ENCODE measurements around the gene DISC1.

DISC1 gene

GRCh38 chr1:231674575-231674974 lies 48.0 kb downstream of the DISC1 start:
- DNase-seq: no peak

GRCh38 chr1:231676487-231676886 lies 49.9 kb downstream of the DISC1 start:
- DNase-seq: no peak

- no peak for DNase-seq
These were observed 50.9 kb downstream of the DISC1 start for GRCh38 chr1:231677442-231677841.

GRCh38 chr1:231678011-231678432 lies 51.4 kb downstream of the DISC1 start:
- DNase-seq: no peak

DNA sequence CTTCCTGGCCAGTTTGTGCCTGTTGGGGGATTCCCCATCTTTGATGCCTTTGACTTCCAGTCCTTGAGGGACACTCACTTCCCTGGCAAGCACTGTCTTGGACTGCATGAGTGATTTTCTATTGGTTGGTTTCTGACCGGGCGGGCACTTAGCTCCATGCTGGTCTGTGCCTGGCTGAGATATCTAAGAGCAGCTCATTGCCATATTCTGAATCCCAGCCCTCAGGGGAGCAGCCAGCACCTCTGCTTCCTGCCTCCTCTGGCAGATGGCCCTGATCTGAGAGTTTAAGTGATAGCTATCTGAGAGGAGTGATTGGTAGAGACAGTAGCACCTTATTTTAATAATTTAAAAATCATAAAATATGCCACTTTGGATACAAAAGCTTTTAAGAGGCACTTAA lies 52.5 kb downstream of the DISC1 start:
- peak; percentile 12 to 58 (median 20) for DNase-seq

DNA sequence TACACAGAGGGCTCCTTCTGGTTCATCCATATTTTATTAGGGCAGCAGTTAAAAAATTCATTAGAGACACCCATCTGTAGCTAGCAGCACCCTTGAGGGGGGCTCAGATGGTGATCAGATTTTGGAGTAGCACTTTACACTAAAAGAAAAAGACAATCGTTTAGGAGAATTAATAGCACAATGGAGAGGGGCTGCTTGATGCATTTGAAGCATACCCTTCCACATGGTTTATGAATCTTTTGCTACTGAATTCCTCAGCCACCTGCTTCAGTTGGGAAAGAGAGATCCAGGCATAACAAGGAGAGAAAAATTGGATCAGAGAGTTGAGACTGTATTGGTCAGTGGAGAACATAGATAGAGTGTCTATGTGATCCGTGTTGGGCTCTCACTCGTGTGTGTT lies 54.4 kb downstream of the DISC1 start:
- DNase-seq: peak in 1 of 3 experiments; percentile 12

DNA sequence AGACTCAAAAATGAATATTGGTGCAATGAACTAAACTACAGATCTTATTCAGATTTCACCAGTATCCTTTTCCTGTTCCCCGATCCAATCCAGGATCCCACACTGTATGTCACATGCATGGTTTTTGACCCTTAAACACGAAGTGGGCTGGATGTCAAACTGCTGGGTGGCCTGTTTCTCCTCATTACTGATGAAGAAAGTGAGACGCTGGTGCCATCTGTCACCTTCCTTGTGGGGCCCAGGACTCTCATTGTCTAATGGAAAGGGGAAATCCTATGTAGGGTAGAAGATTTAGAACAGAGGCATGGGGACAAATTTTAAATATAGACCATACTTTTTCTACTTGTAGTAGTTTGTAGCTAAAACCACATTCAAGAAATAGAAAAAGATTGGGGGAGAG lies 56.2 kb downstream of the DISC1 start:
- DNase-seq: no peak

- peak; percentile 49 to 98 (median 90) for DNase-seq
These were observed 57.0 kb downstream of the DISC1 start for GRCh38 chr1:231683439-231684165.

DNA sequence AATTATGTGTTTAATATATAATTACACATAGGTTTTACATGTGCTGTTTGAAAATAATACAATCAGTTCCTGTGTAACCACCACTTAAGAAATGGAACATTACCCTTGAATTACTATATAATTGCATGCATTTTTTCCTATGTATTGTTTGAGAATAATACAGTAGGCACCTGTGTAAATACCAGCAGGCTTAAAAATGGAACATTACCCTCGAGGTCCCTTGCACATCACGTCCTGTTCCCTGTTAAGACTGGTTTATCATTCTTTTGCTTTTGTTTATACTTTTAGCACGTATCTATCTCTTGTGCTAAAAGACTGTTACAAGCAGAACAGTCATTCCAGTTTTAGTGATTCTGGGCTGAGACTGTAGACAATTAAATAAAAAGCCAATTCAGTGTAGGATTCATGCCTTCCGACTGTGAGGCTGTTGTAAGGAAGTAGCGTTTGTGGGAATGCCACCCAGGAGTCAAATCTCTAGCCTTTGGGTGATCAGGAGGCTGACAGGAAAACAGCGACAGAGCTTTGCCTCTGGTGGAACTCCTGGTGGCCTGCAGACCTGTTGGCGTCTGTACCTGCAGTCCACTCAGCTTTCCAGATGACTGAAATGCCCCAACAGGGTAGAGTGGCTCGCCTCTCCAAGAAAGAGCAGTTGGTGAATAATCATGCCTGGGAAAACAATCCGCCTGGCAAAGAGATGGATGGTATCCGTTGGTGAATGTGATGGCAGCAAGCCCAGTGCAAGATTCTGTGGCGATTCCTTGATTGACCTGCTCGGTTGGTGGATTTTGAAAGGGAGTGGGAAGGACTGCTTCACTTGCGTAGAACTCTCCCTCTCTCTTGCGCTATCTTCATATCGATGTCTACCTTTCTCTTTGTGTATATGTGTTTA lies 58.0 kb downstream of the DISC1 start:
- DNase-seq: peak; percentile 69 to 99 (median 85)

DNA sequence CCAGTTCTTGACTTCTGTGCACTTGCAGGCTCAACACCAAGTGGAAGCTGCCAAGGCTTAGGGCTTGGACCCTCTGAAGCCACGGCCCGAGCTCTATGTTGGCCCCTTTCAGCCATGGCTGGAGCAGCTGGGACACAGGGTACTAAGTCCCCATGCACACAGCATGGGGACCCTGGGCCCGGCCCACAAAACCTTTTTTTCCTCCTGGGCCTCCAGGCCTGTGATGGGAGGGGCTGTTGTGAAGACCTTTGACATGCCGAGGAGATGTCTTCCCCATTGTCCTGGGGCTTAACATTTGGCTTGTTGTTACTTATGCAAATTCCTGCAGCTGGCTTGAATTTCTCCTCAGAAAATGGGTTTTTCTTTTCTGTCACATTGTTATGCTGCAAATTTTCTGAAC lies 59.8 kb downstream of the DISC1 start:
- DNase-seq: no peak

DNA sequence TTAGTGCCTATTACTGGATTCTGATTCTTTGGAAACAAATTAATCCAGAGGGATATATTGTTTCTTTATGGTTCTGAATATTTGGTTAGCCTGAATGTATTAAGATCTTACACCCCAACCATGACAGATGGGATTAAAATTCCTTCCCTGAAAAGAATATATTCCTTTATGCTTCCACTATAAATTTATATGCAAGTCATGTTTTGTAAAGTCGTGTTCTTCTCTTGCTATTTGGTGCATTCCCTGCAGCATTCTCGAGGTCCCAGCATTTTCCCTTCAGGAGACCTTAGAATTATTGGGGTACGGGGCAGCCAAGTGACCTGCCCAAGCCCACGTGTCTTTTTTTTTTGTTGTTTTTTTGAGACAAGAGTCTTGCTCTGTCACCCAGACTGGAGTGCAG lies 62.4 kb downstream of the DISC1 start:
- no peak for DNase-seq

DNA sequence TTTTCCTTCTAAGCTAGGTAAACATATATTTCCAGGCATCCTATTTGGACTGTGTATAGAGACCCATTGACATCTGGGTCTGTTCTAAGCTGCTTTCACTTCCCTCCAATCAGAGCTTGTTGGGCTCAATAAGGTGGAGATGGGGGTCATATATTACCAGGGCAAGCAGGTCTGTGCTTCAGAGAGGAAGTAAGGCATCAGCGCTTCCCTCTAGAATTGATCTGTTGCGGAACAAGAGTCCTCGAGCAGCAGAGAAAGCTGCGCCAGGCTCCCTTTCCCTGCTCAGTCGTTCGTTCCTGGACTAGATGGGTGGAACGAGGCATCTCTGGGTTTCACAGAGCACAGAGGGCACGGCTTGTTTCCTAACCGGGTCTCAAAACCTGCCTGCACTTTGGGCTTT lies 63.5 kb downstream of the DISC1 start:
- DNase-seq: peak in 2 of 3 experiments; percentile 43 to 50

DNA sequence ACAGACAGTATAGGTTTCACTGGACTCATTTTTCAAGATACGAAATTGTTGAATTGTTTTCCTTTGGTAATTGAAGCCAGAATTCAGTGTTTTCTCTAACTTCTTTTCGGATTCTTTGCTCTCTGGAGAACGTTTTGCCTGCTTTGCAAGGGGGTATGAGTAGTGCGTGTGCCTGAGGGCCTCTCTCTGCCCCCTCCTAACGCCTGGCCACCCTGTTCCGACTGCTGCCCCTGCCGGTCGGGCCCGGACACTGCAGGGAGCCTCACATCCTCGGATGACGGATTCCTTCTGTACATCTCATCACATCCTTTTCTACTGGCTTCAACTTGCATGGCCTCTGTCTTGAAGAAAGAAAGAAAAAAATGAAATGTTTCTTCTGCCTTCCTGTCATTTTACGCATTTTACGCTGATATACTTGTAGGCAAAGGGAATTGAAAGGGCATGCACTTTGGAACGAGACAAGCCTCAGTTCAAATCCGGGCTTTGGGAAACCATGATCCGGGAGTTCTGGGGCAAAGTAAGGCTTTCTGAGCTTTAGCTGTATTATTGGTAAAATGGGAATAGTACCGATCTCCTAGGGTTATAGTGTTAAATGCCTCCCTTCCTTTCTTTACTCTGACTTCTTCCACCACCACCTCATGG lies 65.1 kb downstream of the DISC1 start:
- DNase-seq: no peak

DNA sequence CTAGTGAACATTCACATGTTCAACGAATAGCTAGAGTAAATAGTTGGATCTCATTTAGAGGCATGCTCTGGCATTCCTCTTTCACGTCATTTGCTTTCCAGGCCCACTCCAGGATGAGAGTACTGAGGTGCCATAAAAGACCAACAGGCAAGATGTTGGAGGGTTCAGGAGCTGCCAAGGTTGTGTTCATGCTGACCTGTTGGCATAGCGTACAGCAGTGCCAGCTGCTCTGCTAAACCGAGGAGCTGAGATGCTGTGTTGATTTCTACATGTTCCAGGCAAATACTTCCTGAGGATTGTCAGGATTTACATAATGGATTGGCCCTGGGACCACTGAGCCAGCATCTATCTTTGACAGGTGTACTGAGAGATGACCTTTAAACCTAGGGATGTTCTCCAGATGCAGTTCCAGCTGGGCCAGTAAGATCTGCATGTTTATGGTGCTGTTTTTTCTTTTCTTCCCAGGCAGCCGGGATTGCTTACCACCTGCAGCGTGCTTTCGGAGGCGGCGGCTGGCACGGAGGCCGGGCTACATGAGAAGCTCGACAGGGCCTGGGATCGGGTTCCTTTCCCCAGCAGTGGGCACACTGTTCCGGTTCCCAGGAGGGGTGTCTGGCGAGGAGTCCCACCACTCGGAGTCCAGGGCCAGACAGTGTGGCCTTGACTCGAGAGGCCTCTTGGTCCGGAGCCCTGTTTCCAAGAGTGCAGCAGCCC lies 66.9 kb downstream of the DISC1 start:
- DNase-seq: no peak

DNA sequence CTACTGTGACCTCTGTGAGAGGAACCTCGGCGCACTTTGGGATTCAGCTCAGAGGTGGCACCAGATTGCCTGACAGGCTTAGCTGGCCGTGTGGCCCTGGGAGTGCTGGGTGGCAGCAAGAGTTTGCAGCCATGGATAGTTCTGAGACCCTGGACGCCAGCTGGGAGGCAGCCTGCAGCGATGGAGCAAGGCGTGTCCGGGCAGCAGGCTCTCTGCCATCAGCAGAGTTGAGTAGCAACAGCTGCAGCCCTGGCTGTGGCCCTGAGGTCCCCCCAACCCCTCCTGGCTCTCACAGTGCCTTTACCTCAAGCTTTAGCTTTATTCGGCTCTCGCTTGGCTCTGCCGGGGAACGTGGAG lies 67.5 kb downstream of the DISC1 start:
- DNase-seq: peak in 1 of 3 experiments; percentile 3

GRCh38 chr1:231694465-231695077 lies 68.0 kb downstream of the DISC1 start:
- DNase-seq: no peak

DNA sequence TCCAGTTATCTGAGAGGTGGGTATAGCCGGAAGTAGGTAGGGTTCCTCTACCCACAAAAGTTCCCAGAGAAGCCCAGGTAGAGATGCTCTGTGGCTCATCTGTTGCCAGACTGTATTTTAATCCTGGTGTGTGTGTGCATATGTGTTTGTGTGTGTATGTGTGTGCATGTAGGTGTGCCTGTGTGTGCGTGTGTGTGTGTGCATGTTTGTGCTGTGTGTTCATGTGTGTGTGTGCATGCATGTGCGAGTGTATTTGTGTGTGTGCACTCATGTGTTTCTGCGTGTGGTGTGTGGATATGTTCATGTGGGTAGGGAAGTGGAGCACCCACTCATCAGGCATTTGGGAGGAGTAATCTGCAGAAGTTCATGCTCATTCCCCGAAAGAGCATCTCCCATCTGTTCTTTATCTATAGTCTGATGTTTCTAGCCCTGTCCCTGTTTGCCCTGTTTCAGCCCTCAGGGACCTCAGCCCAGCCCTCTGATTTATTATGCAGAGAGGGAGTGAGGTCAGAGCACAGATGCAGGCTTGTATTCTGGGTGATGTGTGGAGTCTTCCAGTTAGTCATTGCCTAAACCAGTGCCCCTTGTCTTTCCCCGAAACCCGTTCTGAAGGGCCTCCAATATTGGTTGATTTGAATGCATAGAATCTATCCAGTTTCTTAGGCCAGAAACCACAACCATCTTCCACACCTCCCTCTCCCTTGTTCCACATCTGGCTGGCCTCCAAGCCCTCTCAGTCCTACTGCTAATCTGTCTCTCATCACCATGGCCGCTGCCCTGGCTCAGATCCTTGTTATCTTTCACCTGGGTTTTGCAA lies 69.1 kb downstream of the DISC1 start:
- peak in 1 of 3 experiments; percentile 17 for DNase-seq

GRCh38 chr1:231699784-231700183 lies 73.2 kb downstream of the DISC1 start:
- DNase-seq: no peak

- no peak for DNase-seq
These were observed 74.7 kb downstream of the DISC1 start for GRCh38 chr1:231701306-231701705.

DNA sequence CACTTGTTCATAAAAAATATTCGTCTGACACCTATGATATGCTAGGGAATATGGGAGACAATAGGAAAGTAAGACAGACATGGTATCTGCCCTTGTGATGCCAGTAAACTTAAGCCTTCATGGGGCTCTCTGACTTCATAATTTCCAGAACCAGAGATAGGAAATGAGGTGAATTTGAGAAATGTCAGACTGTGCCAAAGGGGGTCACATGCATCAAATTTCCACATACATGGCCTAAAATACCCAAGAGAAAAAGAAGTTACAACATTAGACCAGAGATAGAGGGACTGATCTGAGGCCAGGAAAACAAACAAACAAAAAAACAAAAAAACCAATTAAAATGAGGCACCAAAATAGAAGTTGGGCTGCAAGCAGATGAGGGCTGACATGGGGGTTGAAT lies 75.7 kb downstream of the DISC1 start:
- DNase-seq: no peak

DNA sequence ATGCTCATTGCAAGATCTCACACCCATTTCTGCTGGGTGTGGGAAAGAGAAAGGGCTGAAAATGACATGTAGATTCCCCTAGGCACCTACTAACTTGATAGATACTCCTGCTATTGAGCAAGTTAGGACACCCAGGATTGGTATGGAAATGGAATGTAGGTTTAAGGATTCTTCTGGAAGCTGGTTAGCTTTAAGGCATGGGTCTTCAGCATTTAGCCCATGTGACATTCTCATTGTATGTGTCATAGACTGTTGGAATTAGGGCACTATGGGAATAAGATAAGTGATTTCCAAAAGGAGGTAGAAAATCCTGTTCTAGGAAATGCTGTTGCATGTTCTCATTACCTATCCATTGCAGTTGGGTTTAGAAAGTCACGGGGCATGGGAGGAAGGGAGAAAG lies 76.2 kb downstream of the DISC1 start:
- no peak for DNase-seq

All from NCI-H1417 (cell line).